ENCODE results near the gene SH3TC1. TPM values are rescaled to one million over a fixed set of nuclear protein-coding genes. Genes with fewer than 3 reads are reported as not detected.

SH3TC1 gene
- total RNA-seq, 4 donors from 2014 or later = 15.0 to 78.6 (median 41.4) TPM

DNA sequence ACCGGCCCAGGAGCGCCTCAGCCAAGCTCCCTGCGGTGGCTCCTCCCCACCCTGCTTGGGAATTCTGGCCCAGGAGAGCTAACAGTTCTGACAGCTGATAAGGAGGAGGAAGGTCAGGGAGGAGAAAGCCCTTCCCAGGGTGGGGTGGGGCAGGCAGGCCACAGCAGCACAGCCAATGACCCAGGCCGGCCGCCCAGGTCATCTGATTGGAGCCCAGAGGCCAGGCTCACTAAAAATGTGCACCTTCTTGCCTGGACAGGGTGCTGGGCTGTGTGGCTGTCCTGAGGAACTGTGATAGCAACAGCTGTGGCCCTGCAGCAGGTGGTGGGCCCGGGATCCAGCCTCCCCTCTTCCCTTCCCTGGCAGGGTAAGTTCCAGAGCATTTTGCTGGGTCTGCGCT lies 17.2 kb upstream of the SH3TC1 start:
- Histone ChIP-seq H3K27me3 (no peaks in the 10 kb centered on the region), H3K4me1 (peaks cover 0 to 25% (median 18%) of the 10 kb centered on the region in 4 donors), H3K4me3 (no peak overlapping the region), H3K36me3 (no peaks in the 10 kb centered on the region), H3K9me3 (no peaks in the 10 kb centered on the region), H3K27ac (peak overlapping the region in 3 of 4 donors; percentile 11 to 61 (median 27))
- 53 to 60% methylated on average over 1 to 5 of the region's 7 CpGs for WGBS, 2 donors (ENCODE audit: low coverage in 1 of 2)
- in situ Hi-C loops (cut with MboI; ENCODE audit: low pct_ligation_motif_present in 1 of 4, low pct_unique_long_range_greater_than_20kb in 1 of 4, low sequenced_read_pairs in 3 of 4) = no loop called here
- DNase-seq = peak; percentile 72
- no peak for TF ChIP-seq EP300 (IDR thresholded peaks at IDR 0.05; ENCODE audit: low read depth)
- TF ChIP-seq POLR2AphosphoS5 (IDR thresholded peaks at IDR 0.05) = no peak
- no peak for TF ChIP-seq CTCF (IDR thresholded peaks at IDR 0.05)
- no peak for TF ChIP-seq POLR2A (IDR thresholded peaks at IDR 0.05)
- intact Hi-C loops (cut with DNase I; ENCODE audit: low total_unique reads) = no loop called here

- no peak for DNase-seq
- Histone ChIP-seq H3K9me3 (no peaks in the 10 kb centered on the region), H3K4me1 (peaks cover 0 to 21% (median 18%) of the 10 kb centered on the region in 4 donors), H3K4me3 (no peak overlapping the region), H3K27me3 (no peaks in the 10 kb centered on the region), H3K27ac (peak overlapping the region in 3 of 4 donors; percentile 11 to 61 (median 27)), H3K36me3 (no peaks in the 10 kb centered on the region)
- intact Hi-C loops (cut with DNase I; ENCODE audit: low total_unique reads) (no loop called here), in situ Hi-C loops (cut with MboI; ENCODE audit: low pct_ligation_motif_present in 1 of 4, low pct_unique_long_range_greater_than_20kb in 1 of 4, low sequenced_read_pairs in 3 of 4) (no loop called here)
- 45 to 73% methylated on average over 2 to 9 of the region's 11 CpGs for WGBS, 2 donors (ENCODE audit: low coverage in 1 of 2)
- TF ChIP-seq POLR2AphosphoS5 (IDR thresholded peaks at IDR 0.05) (no peak), EP300 (IDR thresholded peaks at IDR 0.05; ENCODE audit: low read depth) (no peak), CTCF (IDR thresholded peaks at IDR 0.05) (no peak), POLR2A (IDR thresholded peaks at IDR 0.05) (no peak)
Observed at GRCh38 chr4:8182294-8182693, 16.8 kb upstream of the SH3TC1 start.

DNA sequence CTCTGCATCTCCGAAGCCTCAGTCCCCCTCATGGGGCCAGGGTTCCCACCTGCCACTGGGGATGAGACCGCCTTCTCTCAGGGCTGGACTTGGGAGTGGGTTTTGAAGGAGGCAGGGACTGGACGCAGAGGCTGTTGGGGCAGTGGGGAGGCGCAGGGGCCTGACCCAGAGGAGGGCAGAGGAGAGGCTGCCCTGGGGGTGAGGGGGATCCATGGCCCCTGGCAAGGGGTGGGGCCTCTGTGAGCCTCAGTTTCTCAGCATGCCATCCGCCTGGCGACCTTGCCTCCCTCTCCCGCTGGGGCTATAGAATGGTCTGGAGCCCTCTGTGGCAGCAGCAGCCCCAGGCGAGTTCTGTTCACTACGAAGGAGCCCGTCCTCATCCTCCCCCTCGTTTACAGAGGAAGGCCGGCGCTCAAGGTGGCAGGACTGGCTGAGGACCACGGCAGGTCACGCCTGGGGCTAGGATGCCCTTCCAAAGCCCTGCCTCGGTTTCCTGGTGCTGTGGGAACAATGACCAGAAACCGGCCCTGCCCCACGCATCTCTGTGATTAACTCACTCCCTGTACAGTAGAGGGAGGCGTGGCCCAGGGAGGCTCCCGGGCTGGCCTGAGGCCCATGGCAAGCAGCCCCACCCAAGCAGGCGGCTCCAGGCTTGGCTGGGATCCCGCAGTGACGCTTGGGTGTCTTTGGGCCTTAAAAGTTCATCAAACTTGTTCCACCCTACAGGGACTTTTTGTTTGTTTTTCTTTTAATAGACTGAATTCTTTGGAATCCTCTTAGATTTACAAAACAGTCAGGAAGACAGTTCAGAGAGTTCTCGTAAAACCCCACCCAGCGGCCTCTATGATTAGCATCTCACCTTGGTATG lies 16.0 kb upstream of the SH3TC1 start:
- H3K36me3 ChIP-seq = no peaks in the 10 kb centered on the region
- peak overlapping the region in 3 of 4 donors; percentile 24 to 61 (median 50) for H3K27ac ChIP-seq
- TF ChIP-seq EP300 (IDR thresholded peaks at IDR 0.05; ENCODE audit: low read depth) (peak; percentile 14), POLR2AphosphoS5 (IDR thresholded peaks at IDR 0.05) (peak in 2 of 3 donors; percentile 36 to 40), CTCF (IDR thresholded peaks at IDR 0.05) (no peak)
- no peak overlapping the region for H3K4me3 ChIP-seq
- no peaks in the 10 kb centered on the region for H3K27me3 ChIP-seq
- intact Hi-C loops (cut with DNase I; ENCODE audit: low total_unique reads) = no loop called here
- 47% methylated on average over 25 of the region's 25 CpGs; no CpG with 5 or more reads in 1 of the 2 donors for WGBS, 2 donors (ENCODE audit: low coverage in 1 of 2)
- DNase-seq = peak; percentile 93
- no peaks in the 10 kb centered on the region for H3K9me3 ChIP-seq
- in situ Hi-C loops (cut with MboI; ENCODE audit: low pct_ligation_motif_present in 1 of 4, low pct_unique_long_range_greater_than_20kb in 1 of 4, low sequenced_read_pairs in 3 of 4) = no loop called here
- peaks cover 0 to 21% (median 18%) of the 10 kb centered on the region in 4 donors for H3K4me1 ChIP-seq

- Histone ChIP-seq H3K36me3 (no peaks in the 10 kb centered on the region), H3K27me3 (no peaks in the 10 kb centered on the region), H3K4me1 (peaks cover 0 to 24% (median 20%) of the 10 kb centered on the region in 4 donors), H3K4me3 (no peak overlapping the region), H3K27ac (peak overlapping the region in 3 of 4 donors; percentile 24 to 61 (median 30)), H3K9me3 (no peaks in the 10 kb centered on the region)
- in situ Hi-C loops (cut with MboI; ENCODE audit: low pct_ligation_motif_present in 1 of 4, low pct_unique_long_range_greater_than_20kb in 1 of 4, low sequenced_read_pairs in 3 of 4) (no loop called here), intact Hi-C loops (cut with DNase I; ENCODE audit: low total_unique reads) (no loop called here)
- DNase-seq = no peak
- TF ChIP-seq CTCF (IDR thresholded peaks at IDR 0.05) (no peak), POLR2A (IDR thresholded peaks at IDR 0.05) (no peak), EP300 (IDR thresholded peaks at IDR 0.05; ENCODE audit: low read depth) (no peak), POLR2AphosphoS5 (IDR thresholded peaks at IDR 0.05) (no peak)
- WGBS, 2 donors (ENCODE audit: low coverage in 1 of 2) = 79% methylated on average over 4 of the region's 4 CpGs; no CpG with 5 or more reads in 1 of the 2 donors
Observed at GRCh38 chr4:8184061-8184460, 15.0 kb upstream of the SH3TC1 start.

Data from transverse colon (tissue), 4 donors.